ENCODE data around the gene SERPINA6. TPM values are rescaled to one million over a fixed set of nuclear protein-coding genes. Genes with fewer than 3 reads are reported as not detected.

Gene SERPINA6
- total and polyA plus RNA-seq, 3 donors from 2014 or later = 1.8 TPM; not detected in 2

GRCh38 chr14:94295360-94296180 is 27.6 kb downstream of the SERPINA6 start:
- H3K4me3 ChIP-seq = no peak overlapping the region
- no peaks in the 10 kb centered on the region for H3K27me3 ChIP-seq
- peaks cover under 1% of the 10 kb centered on the region for H3K4me1 ChIP-seq
- H3K36me3 ChIP-seq (ENCODE audit: low read depth, missing control alignments) = no peaks in the 10 kb centered on the region
- TF ChIP-seq POLR2A (IDR thresholded peaks at IDR 0.05) = no peak
- TF ChIP-seq CTCF (IDR thresholded peaks at IDR 0.05) = no peak
- intact Hi-C loops (cut with DNase I; ENCODE audit: low total_unique reads) = no loop called here
- no peak for DNase-seq
- no peaks in the 10 kb centered on the region for H3K9me3 ChIP-seq
- WGBS, 2 donors = 67 to 73% methylated on average over 9 of the region's 9 CpGs
- H3K27ac ChIP-seq = no peak overlapping the region

GRCh38 chr14:94293578-94293924 is 29.6 kb downstream of the SERPINA6 start:
- WGBS, 2 donors = 54 to 76% methylated on average over 3 of the region's 3 CpGs
- no peak overlapping the region for H3K27ac ChIP-seq
- no peak overlapping the region for H3K4me3 ChIP-seq
- no peak for TF ChIP-seq CTCF (IDR thresholded peaks at IDR 0.05)
- TF ChIP-seq POLR2A (IDR thresholded peaks at IDR 0.05) = no peak
- H3K9me3 ChIP-seq = no peaks in the 10 kb centered on the region
- no peaks in the 10 kb centered on the region for H3K27me3 ChIP-seq
- intact Hi-C loops (cut with DNase I; ENCODE audit: low total_unique reads) = no loop called here
- H3K4me1 ChIP-seq = peaks cover 5% of the 10 kb centered on the region
- H3K36me3 ChIP-seq (ENCODE audit: low read depth, missing control alignments) = no peaks in the 10 kb centered on the region
- DNase-seq = no peak

GRCh38 chr14:94292872-94293577 is 30.1 kb downstream of the SERPINA6 start, which contains the start of gene SERPINA10:
Gene SERPINA10 (minus strand): TSS chr14:94293268. CDS start chr14:94290593, 2,675 bp downstream.
- peaks cover 5% of the 10 kb centered on the region for H3K4me1 ChIP-seq
- H3K27me3 ChIP-seq = no peaks in the 10 kb centered on the region
- TF ChIP-seq POLR2A (IDR thresholded peaks at IDR 0.05) (no peak), CTCF (IDR thresholded peaks at IDR 0.05) (no peak)
- no peaks in the 10 kb centered on the region for H3K36me3 ChIP-seq (ENCODE audit: low read depth, missing control alignments)
- H3K9me3 ChIP-seq = no peaks in the 10 kb centered on the region
- 77 to 83% methylated on average over 10 of the region's 10 CpGs for WGBS, 2 donors
- H3K27ac ChIP-seq = no peak within 1 kb of the TSS
- intact Hi-C loops (cut with DNase I; ENCODE audit: low total_unique reads) = no loop called here
- DNase-seq = no peak
- H3K4me3 ChIP-seq = no peak within 1 kb of the TSS

GRCh38 chr14:94292526-94292871 is 30.6 kb downstream of the SERPINA6 start:
- peaks cover 5% of the 10 kb centered on the region for H3K4me1 ChIP-seq
- 93 to 97% methylated on average over 3 of the region's 3 CpGs for WGBS, 2 donors
- no peaks in the 10 kb centered on the region for H3K9me3 ChIP-seq
- TF ChIP-seq CTCF (IDR thresholded peaks at IDR 0.05) = no peak
- TF ChIP-seq POLR2A (IDR thresholded peaks at IDR 0.05) = no peak
- no peaks in the 10 kb centered on the region for H3K36me3 ChIP-seq (ENCODE audit: low read depth, missing control alignments)
- no peak overlapping the region for H3K27ac ChIP-seq
- no peak overlapping the region for H3K4me3 ChIP-seq
- DNase-seq = no peak
- intact Hi-C loops (cut with DNase I; ENCODE audit: low total_unique reads) = no loop called here
- no peaks in the 10 kb centered on the region for H3K27me3 ChIP-seq

Measured in testis (tissue), 3 donors.